NK-92 (cell line): ENCODE data around the gene KRT12.
"Not testable (repeated sequence)": the region's sequence is repeated elsewhere in the genome, so short reads cannot be mapped to it uniquely, and the experiment has no call there.

Experiments used
- DNase-seq: peaks from one replicate; lab custom pipeline; 2025; ENCODE audit not compliant: unreplicated experiment; lab: John Stamatoyannopoulos, UW

The KRT12 gene

DNA sequence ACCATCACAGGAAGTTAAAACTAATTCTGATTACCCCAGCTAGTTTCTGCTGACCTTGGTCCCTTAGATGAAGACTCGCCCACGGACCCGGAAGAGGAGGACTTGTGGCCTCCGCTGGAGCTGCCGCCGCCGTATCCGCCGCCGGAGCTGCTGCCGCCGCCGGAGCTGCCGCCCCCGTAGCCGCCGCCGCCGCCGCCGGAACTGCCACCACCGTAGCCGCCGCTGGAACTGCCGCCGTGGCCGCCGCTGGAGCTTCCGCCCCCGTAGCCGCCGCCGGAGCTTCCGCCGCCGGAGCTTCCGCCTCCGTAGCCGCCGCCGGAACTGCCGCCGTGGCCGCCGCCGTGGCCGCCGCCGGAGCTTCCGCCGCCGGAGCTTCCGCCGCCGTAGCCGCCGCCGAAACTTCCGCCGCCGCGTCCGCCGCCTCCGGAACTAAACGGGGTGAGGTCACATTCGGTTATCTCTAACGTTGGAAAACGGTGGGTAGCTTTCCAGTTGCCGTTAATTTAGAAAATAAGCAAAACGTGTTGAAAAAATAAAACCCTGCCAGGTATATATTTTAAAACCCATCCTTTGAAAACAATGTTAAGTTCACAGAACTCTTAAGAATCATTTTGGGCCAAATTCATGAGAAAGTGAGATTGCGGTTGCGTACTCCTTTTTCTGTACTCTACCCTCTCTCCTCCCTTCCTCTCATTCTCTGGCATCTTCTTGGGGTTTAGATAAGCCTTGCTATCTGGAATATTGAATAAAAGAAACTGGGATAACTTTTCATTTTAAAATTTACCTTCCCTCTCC, 48.1 kb downstream of the KRT12 start:
- peak; percentile 18 for DNase-seq

DNA sequence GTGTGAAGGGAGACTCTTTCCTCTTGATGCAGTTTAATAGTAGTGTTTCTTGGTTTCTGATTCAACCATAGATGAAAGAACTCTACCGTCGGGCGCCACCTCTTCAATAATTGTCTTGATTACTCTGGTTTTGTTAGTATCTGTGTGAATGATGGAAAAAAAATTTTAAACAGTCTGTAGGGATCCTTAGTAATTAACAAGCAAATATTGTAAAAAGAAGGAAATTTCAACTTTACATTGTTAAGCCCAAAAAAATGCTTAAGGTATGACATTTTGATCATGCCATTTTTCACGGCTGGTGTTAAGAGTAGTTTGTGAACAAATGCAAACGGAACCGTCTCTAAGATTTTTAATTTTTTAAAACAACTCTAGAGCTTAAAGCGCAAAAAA, 48.7 kb downstream of the KRT12 start:
- DNase-seq: no peak

DNA sequence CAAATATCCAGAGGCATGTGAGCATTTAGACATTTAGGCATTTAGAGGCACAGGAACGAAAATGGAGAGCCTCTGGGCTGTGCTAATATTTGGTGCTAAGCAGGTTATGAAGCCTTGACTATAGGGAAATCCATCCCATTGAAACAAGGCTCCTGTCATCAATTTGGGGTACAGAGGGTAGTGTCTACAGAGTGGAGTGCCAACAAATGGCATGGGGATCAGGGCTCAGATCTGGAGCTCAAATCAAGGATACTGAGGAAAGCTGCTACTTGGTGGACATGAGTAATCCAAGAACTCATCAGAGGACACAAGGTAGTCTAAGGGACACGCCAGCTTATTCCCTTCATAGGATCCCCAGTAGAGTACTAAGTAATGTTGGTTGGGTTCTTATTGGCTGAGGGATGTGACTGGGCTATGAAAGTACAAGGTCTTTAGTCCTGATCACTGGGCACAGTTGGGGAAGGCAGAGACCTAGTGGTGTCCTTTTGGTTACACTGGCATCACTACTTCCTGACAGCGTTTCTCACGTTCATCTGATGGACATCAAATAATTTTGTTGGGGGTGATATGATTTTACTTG, 49.8 kb downstream of the KRT12 start:
- no peak for DNase-seq

DNA sequence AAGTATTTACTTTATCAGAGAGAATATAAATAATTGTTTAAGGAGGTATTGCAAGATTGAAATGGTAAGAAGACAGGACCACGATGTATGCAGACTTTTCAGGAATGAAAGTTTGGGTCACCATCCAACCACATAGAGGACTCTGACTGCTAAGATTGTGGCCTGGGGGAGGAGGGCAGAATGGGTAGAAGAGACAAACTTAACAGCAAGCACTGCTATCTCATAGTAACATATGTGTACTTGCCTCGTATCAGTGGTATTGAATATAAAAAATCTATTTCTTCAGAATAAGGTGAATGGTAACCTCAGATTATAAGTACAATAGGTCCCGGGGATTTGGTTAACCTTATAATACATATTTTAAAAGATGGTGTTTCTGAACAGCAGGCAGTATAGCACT, 50.5 kb downstream of the KRT12 start:
- no peak for DNase-seq

DNA sequence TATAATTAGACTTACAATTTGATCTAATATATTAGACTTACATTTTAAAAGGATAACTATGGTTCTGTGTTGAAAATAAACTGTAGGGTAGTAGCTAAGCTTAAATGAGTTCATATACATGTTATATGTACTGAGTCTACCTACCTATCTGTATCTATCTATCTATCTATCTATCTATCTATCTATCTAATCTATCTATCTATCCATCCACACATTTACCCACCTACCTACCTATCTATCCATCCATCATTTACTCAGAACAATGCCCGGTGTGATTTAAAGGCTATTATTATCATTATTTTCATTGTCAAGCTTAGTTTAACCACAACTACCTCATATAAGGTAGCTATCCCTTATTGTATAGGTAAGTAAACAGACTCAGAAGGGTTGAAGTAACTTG, 51.6 kb downstream of the KRT12 start:
- no peak for DNase-seq

DNA sequence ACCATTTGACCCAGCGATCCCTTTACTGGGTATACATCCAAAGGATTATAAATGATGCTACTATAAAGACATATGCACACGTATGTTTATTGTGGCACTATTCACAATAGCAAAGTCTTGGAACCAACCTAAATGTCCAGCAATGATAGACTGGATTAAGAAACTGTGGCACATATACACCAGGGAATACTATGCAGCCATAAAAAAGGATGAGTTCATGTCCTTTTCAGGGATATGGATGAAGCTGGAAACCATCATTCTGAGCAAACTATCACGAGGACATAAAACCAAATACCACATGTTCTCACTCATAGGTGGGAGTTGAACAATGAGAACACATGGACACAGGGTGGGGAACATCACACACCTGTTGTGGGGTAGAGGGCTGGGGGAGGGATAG, 52.4 kb downstream of the KRT12 start:
- not testable (repeated sequence) for DNase-seq

DNA sequence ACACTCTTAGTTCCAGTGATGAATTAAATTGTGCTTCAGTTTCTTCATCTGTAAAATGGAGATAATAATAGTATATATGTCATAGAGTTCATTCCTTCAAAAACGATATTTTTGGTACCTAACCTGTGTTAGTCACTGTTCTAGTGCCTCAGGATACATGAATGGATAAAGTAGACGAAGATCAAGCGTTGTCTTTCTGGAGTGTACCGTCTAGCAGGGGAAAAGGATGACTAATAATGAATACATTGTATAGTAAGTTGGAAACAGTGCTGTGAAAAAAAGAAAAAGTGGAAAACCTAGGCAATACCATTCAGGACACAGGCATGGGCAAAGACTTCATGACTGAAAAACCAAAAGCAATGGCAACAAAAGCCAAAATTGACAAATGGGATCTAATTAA, 53.2 kb downstream of the KRT12 start:
- DNase-seq: no peak

DNA sequence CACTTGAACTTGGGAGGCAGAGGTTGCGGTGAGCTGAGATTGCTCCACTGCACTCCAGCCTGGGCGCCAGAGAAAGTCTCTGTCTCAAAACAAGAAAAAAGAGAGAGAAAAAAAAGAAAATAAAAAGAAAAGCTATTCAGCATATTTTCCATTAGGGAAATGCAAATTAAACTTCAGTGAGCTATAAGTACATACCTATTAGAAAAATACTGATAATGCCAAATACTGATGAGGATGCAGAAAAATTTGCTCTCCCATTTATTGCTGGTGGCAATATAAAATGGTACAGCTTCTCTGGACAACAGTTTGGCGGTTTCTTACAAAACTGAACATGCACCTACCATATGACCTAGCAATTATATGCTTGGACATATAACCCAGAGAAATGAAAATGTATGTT, 54.4 kb downstream of the KRT12 start:
- no peak for DNase-seq
